K562 (cell line): Measurements from ENCODE around the gene C17orf50. TPM values are rescaled to one million over a fixed set of nuclear protein-coding genes. Genes with fewer than 3 reads are reported as not detected.

Experiments
- ATAC-seq: fragments of 200-7000 bp; cut with Tn5 transposase; 3 replicates; pipeline ENCODE4 v1.9.1; 2020; ENCODE audit warnings: moderate library complexity
- BruUV-seq: library from RNA; stranded (reverse); fragments of 400-500 nt; replicated peaks from 2 replicates; lab custom pipeline; 2021; lab: Mats Ljungman, UMichigan
- CTCF ChIA-PET: fragments of 300-600 bp; formaldehyde crosslinking; extraction: SDS; loops from one replicate; lab custom pipeline; 2021; ENCODE audit warnings: low intra/inter-chr PET ratio; lab: Yijun Ruan, JAX
- POLR2A ChIA-PET: fragments of 300-600, 350-650 bp; sonication (Branson Sonifier 250); formaldehyde crosslinking; extraction: SDS; loops from one replicate; lab custom pipeline; 2021; ENCODE audit warnings: antibody characterized with exemption, inconsistent platforms; lab: Yijun Ruan, JAX
- DNase-seq, 4 experiments: peaks; one replicate each; pipeline versions ENCODE4 v3.0.0 to v3.0.0-alpha.2; 2011 to 2018; ENCODE audit warnings: low spot score in 3 of 4, mixed read lengths in 3 of 4; ENCODE audit errors: extremely low read depth in 1 of 4
- FAIRE-seq: peaks from 2 replicates; lab custom pipeline; 2011; peaks lifted over from hg19 to GRCh38; lab: Jason Lieb, UNC
- H2AFZ ChIP-seq: 2 replicates; pipeline ENCODE4 v1.6.0; 2011; ENCODE audit warnings: low read depth, low read length, control low read depth, inconsistent platforms
- H3K27ac ChIP-seq: fragments of 200-600 bp; 3 replicates; pipeline ENCODE4 v1.8.0; 2011; ENCODE audit warnings: low read depth, mild to moderate bottlenecking, control low read depth, inconsistent platforms, low read length, moderate library complexity, mixed read lengths; ENCODE audit errors: extremely low read depth
- H3K27me3 ChIP-seq, 2 experiments: fragments of 300-600 bp in 1 of 2; 2 replicates in 1 of 2; 3 replicates in 1 of 2; pipeline versions ENCODE4 v1.6.0 to v1.8.0; 2011; ENCODE audit warnings: inconsistent platforms in 2 of 2, low read length in 2 of 2, mild to moderate bottlenecking in 1 of 2, mixed read lengths in 1 of 2, moderate library complexity in 1 of 2; ENCODE audit not compliant: control insufficient read depth in 2 of 2, insufficient read depth in 2 of 2
- H3K36me3 ChIP-seq: fragments of 300-600 bp; 3 replicates; pipeline ENCODE4 v1.8.0; 2011; ENCODE audit warnings: mild to moderate bottlenecking, low read length, inconsistent platforms; ENCODE audit not compliant: control insufficient read depth, insufficient read depth
- H3K4me1 ChIP-seq, 2 experiments: fragments of 200-600 bp in 1 of 2; replicated peaks in 1 of 2; 2 replicates in 1 of 2; 3 replicates in 1 of 2; pipeline versions ENCODE4 v1.5.1 to v1.8.0; 2011; ENCODE audit warnings: inconsistent platforms in 2 of 2, low read length in 2 of 2, mild to moderate bottlenecking in 1 of 2, mixed read lengths in 1 of 2, moderate library complexity in 1 of 2; ENCODE audit not compliant: control insufficient read depth in 2 of 2, insufficient read depth in 2 of 2
- H3K4me2 ChIP-seq: 2 replicates; pipeline ENCODE4 v1.6.1; 2011; ENCODE audit warnings: low read length, control low read depth, inconsistent platforms, mixed read lengths; ENCODE audit not compliant: insufficient read depth
- H3K4me3 ChIP-seq: fragments of 200-600 bp; sonication (generic), shearing (Covaris generic); 2 replicates; pipeline ENCODE4 v1.5.1; 2016; ENCODE audit warnings: control low read depth, inconsistent platforms
- H3K79me2 ChIP-seq: fragments of 200-600 bp; 3 replicates; pipeline ENCODE4 v1.8.0; 2011; ENCODE audit warnings: low read length, inconsistent platforms; ENCODE audit not compliant: control insufficient read depth, insufficient read depth
- H3K9ac ChIP-seq, 2 experiments: 2 replicates each; pipeline versions ENCODE4 v1.6.0 to v1.6.1; 2011; ENCODE audit warnings: low read depth in 2 of 2, low read length in 2 of 2, control low read depth in 1 of 2, inconsistent platforms in 1 of 2, mild to moderate bottlenecking in 1 of 2, mixed read lengths in 1 of 2; ENCODE audit not compliant: insufficient read depth in 1 of 2
- H3K9me1 ChIP-seq: one replicate; pipeline ENCODE4 v1.6.0; 2011; ENCODE audit warnings: inconsistent platforms, mild to moderate bottlenecking, low read length, moderate library complexity; ENCODE audit not compliant: control insufficient read depth, insufficient read depth
- H3K9me3 ChIP-seq: replicated peaks from 2 replicates; pipeline ENCODE4 v1.5.1; 2011; ENCODE audit warnings: low read depth, low read length, inconsistent platforms; ENCODE audit not compliant: control insufficient read depth, insufficient read depth
- H4K20me1 ChIP-seq: replicated peaks from 2 replicates; pipeline ENCODE4 v1.6.1; 2011; ENCODE audit warnings: low read length, inconsistent platforms, mixed read lengths; ENCODE audit not compliant: control insufficient read depth, insufficient read depth
- CREB3L1 ChIP-seq: fragments of 450-650 bp; IDR thresholded peaks from 2 replicates; pipeline ENCODE4 v1.6.1; 2014; ENCODE audit warnings: low read depth, mild to moderate bottlenecking, moderate library complexity, borderline replicate concordance
- FOXK1 ChIP-seq: sonication (generic); formaldehyde crosslinking; IDR thresholded peaks from 2 replicates; pipeline ENCODE4 v1.8.0; 2022; ENCODE audit warnings: missing genetic modification reagents, mild to moderate bottlenecking, borderline replicate concordance
- FOXP1 ChIP-seq: sonication (generic); formaldehyde crosslinking; IDR thresholded peaks from 2 replicates; pipeline ENCODE4 v1.8.0; 2022; ENCODE audit warnings: mild to moderate bottlenecking, missing genetic modification reagents
- KLF1 ChIP-seq: fragments of 450-650 bp; IDR thresholded peaks from 2 replicates; pipeline ENCODE4 v1.6.1; 2016; ENCODE audit warnings: missing genetic modification characterization, missing compliant biosample characterization
- MEF2D ChIP-seq: conservative IDR thresholded peaks from 2 replicates; pipeline ENCODE4 v1.6.1; 2016; ENCODE audit warnings: low read depth, missing genetic modification characterization, missing compliant biosample characterization
- NEUROD1 ChIP-seq: fragments of 150-350 bp; IDR thresholded peaks from 2 replicates; pipeline ENCODE4 v1.6.1; 2014; ENCODE audit warnings: borderline replicate concordance, low read length, low read depth; ENCODE audit not compliant: partially characterized antibody
- PHB2 ChIP-seq: fragments of 450-650 bp; IDR thresholded peaks from 2 replicates; pipeline ENCODE4 v1.6.1; 2017; ENCODE audit warnings: low read depth
- POLR2AphosphoS5 ChIP-seq: IDR thresholded peaks from 2 replicates; pipeline ENCODE4 v1.6.1; 2011; ENCODE audit warnings: mild to moderate bottlenecking, low read depth, low read length, moderate library complexity; ENCODE audit not compliant: control insufficient read depth, insufficient read depth
- PREB ChIP-seq: sonication (generic); formaldehyde crosslinking; IDR thresholded peaks from 2 replicates; pipeline ENCODE4 v1.8.1; 2023; ENCODE audit warnings: mild to moderate bottlenecking, missing genetic modification reagents
- WGBS: fragments of 100-300 bp; shearing (Covaris generic); methylation state at CpG from one replicate; pipeline ENCODE4 v1.1.6; 2016; ENCODE audit warnings: low coverage, mixed read lengths; ENCODE audit not compliant: insufficient coverage; ENCODE audit errors: missing lambda C conversion rate; 5-methylcytosine and 5-hydroxymethylcytosine counted together
- in situ Hi-C: fragments of 300-500 bp; cut with MboI; formaldehyde crosslinking; loops from 4 replicates; pipeline ENCODE4 v1.15.0; 2018; ENCODE audit warnings: inconsistent platforms, mixed read lengths
- intact Hi-C: fragments of 100-400 bp; cut with micrococcal nuclease; formaldehyde crosslinking; loops from 2 replicates; pipeline ENCODE4 v1.14.2; 2022
- polyA plus RNA-seq, 8 experiments: library from polyadenylated mRNA; depleted of rRNA in 4 of 8; stranded (reverse) in 5 of 8; unstranded in 3 of 8; fragments of >200 nt; fragmentation: Nextera tagmentation in 2 of 8; fragmentation: Illumina TruSeq in 1 of 8; extraction: Ambion mirVana in 2 of 8; extraction: Trizol in 1 of 8; gene quantifications; 2 replicates each; pipeline versions ENCODE4 v1.2.1 to v1.2.3, GENCODE V29; 2011 to 2014; ENCODE audit warnings: inconsistent platforms in 1 of 8, missing spikeins in 1 of 8
- total RNA-seq, 7 experiments: library from RNA; depleted of rRNA in 6 of 7; stranded (reverse); fragments of >200 nt in 6 of 7; fragmentation: Illumina TruSeq in 2 of 7; extraction: Trizol in 2 of 7; gene quantifications; 2 replicates each; pipeline versions ENCODE4 v1.2.1 to v1.2.3, GENCODE V29; 2011 to 2021; ENCODE audit warnings: low replicate concordance in 1 of 7

Gene C17orf50
- total and polyA plus RNA-seq, 9 of the 15 experiments (the other 6 are each of a cell fraction or from before 2014, with no cell fraction given) = not detected

- WGBS = 86% methylated on average over 2 of the region's 2 CpGs
- no peak overlapping the region for H3K27ac ChIP-seq
- BruUV-seq = no TSS peak
- no peak for FAIRE-seq
- ChIA-PET CTCF (no interaction called here), POLR2A (no interaction called here)
- no peak for DNase-seq
- no peak overlapping the region for H3K4me2 ChIP-seq
- TF ChIP-seq FOXP1 (CRISPR knock-in tag) (no peak), PHB2 (no peak), CREB3L1 (no peak), POLR2AphosphoS5 (no peak), PREB (CRISPR knock-in tag) (no peak), KLF1 (tag) (no peak), NEUROD1 (no peak), FOXK1 (CRISPR knock-in tag) (no peak), MEF2D (no peak)
- intact Hi-C loops (no loop called here), in situ Hi-C loops (no loop called here)
- H3K9ac ChIP-seq = no peak overlapping the region
- no peaks in the 10 kb centered on the region for H3K79me2 ChIP-seq
- no peaks in the 10 kb centered on the region for H3K9me3 ChIP-seq
- H4K20me1 ChIP-seq = no peaks in the 10 kb centered on the region
- H3K27me3 ChIP-seq = no peaks in the 10 kb centered on the region
- H3K36me3 ChIP-seq = peaks cover 93% of the 10 kb centered on the region
- no peak overlapping the region for H2AFZ ChIP-seq
- H3K4me3 ChIP-seq = no peak overlapping the region
- no peaks in the 10 kb centered on the region for H3K4me1 ChIP-seq
- ATAC-seq = no peak
- H3K9me1 ChIP-seq = no peaks in the 10 kb centered on the region
Observed at GRCh38 chr17:35714988-35715387, 45.7 kb upstream of the C17orf50 start.
